NCI-H2196 treated with DMSO at 0.1 percent for 48 hours (cell line): ENCODE measurements around the gene ANKRD35.

Source experiments
- DNase-seq: peaks from one replicate; lab custom pipeline; 2025; ENCODE audit not compliant: unreplicated experiment; lab: John Stamatoyannopoulos, UW

The ANKRD35 gene

GRCh38 chr1:145893306-145894055 lies 7.8 kb upstream of the ANKRD35 start:
- DNase-seq, result no peak

- no peak for DNase-seq
Measured at GRCh38 chr1:145892486-145893087, 6.9 kb upstream of the ANKRD35 start.

GRCh38 chr1:145891587-145892485 lies 6.2 kb upstream of the ANKRD35 start:
- peak; percentile 97 for DNase-seq

- peak; percentile 35 for DNase-seq
Measured at GRCh38 chr1:145891143-145891542, 5.5 kb upstream of the ANKRD35 start.

GRCh38 chr1:145889722-145890121 lies 4.1 kb upstream of the ANKRD35 start:
- DNase-seq, result no peak

GRCh38 chr1:145887631-145888030 lies 2.0 kb upstream of the ANKRD35 start:
- no peak for DNase-seq

GRCh38 chr1:145886816-145887215 lies 1.1 kb upstream of the ANKRD35 start:
- DNase-seq, result no peak

- no peak for DNase-seq
Measured at GRCh38 chr1:145886390-145886789, 724 bp upstream of the ANKRD35 start.

- no peak for DNase-seq
Measured at GRCh38 chr1:145884675-145885074, 991 bp downstream of the ANKRD35 start.

GRCh38 chr1:145879775-145880174 lies 5.9 kb downstream of the ANKRD35 start:
- peak; percentile 87 for DNase-seq

- no peak for DNase-seq
Measured at GRCh38 chr1:145878724-145879123, 6.9 kb downstream of the ANKRD35 start.

- no peak for DNase-seq
Measured at GRCh38 chr1:145877923-145878486, 7.7 kb downstream of the ANKRD35 start.

GRCh38 chr1:145874646-145875045 lies 11.0 kb downstream of the ANKRD35 start:
- DNase-seq, result no peak

- DNase-seq, result no peak
Measured at GRCh38 chr1:145871994-145872924, 13.4 kb downstream of the ANKRD35 start.

GRCh38 chr1:145868232-145868631 lies 17.4 kb downstream of the ANKRD35 start:
- no peak for DNase-seq

GRCh38 chr1:145863282-145864018 lies 22.2 kb downstream of the ANKRD35 start:
- no peak for DNase-seq

GRCh38 chr1:145859491-145860023 lies 26.1 kb downstream of the ANKRD35 start:
- peak; percentile 77 for DNase-seq

- peak; percentile 90 for DNase-seq
Measured at GRCh38 chr1:145858901-145859490, 26.7 kb downstream of the ANKRD35 start, which contains the start of gene PIAS3. TSS of gene PIAS3 (minus strand) at chr1:145859081. CDS start at chr1:145858990, 91 bp downstream.
